Measurements from ENCODE around the gene PRPSAP2.

Gene PRPSAP2

DNA sequence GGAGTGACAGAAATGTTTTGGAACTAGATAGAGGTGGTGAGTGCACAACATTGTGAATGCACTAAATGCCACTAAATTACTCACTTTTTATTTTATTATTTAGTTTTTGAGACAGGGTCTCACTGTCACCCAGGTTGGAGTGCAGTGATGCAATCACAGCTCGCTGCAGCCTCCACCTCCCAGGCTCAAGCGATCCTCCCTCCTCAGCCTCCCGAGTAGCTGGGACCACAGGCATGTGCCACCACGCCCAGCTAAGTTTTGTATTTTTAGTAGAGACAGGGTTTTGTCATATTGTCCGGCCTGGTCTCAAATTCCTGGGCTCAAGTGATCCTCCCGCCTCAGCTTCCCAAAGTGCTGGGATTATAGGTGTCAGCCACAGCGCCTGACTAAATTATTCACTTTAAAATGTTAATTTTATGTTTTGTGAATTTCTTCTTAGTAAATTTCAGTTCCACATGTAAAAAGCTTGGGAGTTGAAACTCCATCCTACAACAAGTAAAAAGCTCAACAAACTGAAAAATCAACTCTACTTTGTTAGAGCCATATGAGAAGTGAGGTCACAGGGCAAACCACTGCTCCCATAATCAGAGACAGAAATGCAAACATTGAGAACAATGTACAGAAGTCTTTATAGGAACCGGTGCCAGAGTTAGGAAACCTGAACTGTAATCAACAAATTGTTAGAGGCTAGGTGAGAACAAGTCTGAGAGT lies 80.2 kb downstream of the PRPSAP2 start:
- no peak overlapping the region for H3K4me3 ChIP-seq (ENCODE audit: low read length in 2 of 2)
- H2BK12ac ChIP-seq (ENCODE audit: low read length) = no peak overlapping the region
- no peak overlapping the region for H4K8ac ChIP-seq (ENCODE audit: low read depth, low read length)
- no peak overlapping the region for H2BK5ac ChIP-seq (ENCODE audit: low read length)
- no peak overlapping the region for H2AK5ac ChIP-seq (ENCODE audit: low read depth, low read length)
- no CpG with 5 or more reads among the region's 8 CpGs for WGBS, 2 donors (ENCODE audit: extremely low coverage in 2 of 2, insufficient read length in 2 of 2, insufficient replicate concordance in 1 of 2)
- H3K27me3 ChIP-seq (ENCODE audit: control insufficient read depth in 3 of 3, insufficient read depth in 3 of 3, low read depth in 1 of 3, low read length in 3 of 3) = no peaks in the 10 kb centered on the region
- no peak overlapping the region for H3K23ac ChIP-seq (ENCODE audit: low read depth, low read length, poor library complexity)
- DNase-seq (ENCODE audit: low spot score) = no peak
- H3K9ac ChIP-seq (ENCODE audit: low read depth, low read length, poor library complexity) = no peak overlapping the region
- no peak overlapping the region for H4K91ac ChIP-seq (ENCODE audit: low read depth, low read length, poor library complexity)
- H2AFZ ChIP-seq (ENCODE audit: low read length) = no peak overlapping the region
- H3K27ac ChIP-seq (replicated peaks; ENCODE audit: low read length) = no peak overlapping the region
- no peak overlapping the region for H2BK120ac ChIP-seq (ENCODE audit: low read depth, low read length)
- no peaks in the 10 kb centered on the region for H3K4me1 ChIP-seq (ENCODE audit: control insufficient read depth in 2 of 2, insufficient read depth in 1 of 2, low read depth in 1 of 2, low read length in 2 of 2)
- no peak overlapping the region for H3K4me2 ChIP-seq (ENCODE audit: insufficient read depth, low read length, poor library complexity, severe bottlenecking)
- H3K9me3 ChIP-seq (replicated peaks in 1 of 2; ENCODE audit: control insufficient read depth in 2 of 2, insufficient read depth in 1 of 2, low read depth in 1 of 2, low read length in 2 of 2) = no peaks in the 10 kb centered on the region
- no peaks in the 10 kb centered on the region for H3K36me3 ChIP-seq (replicated peaks in 1 of 2; ENCODE audit: control insufficient read depth in 2 of 2, insufficient read depth in 2 of 2, low read length in 2 of 2)
- no peak overlapping the region for H2BK15ac ChIP-seq (ENCODE audit: low read length)
- no peak overlapping the region for H3K14ac ChIP-seq (ENCODE audit: low read length)
- H3K18ac ChIP-seq (ENCODE audit: low read length) = no peak overlapping the region
- H3K79me1 ChIP-seq (ENCODE audit: low read depth, low read length) = no peaks in the 10 kb centered on the region
- no peak overlapping the region for H3K4ac ChIP-seq (ENCODE audit: low read length)

DNA sequence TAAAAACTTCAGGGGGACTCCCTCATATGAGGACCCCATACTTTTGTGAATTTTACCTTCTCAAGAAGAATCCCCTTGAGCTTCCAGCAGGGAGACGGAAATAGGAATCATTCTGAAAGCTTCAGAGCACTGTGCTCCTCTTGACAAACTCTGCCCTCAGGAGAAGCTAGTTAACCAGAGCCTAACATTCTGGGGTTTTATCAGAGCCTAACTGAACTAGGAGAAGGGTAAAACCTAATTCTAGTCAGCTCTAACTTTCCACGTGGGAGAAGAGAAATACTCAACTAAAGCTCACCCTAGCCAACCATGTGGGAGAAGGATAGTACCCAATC lies 80.7 kb downstream of the PRPSAP2 start:
- no peak overlapping the region for H3K4ac ChIP-seq (ENCODE audit: low read length)
- H2BK5ac ChIP-seq (ENCODE audit: low read length) = no peak overlapping the region
- no peaks in the 10 kb centered on the region for H3K79me1 ChIP-seq (ENCODE audit: low read depth, low read length)
- H2AK5ac ChIP-seq (ENCODE audit: low read depth, low read length) = no peak overlapping the region
- no peak overlapping the region for H2AFZ ChIP-seq (ENCODE audit: low read length)
- H3K36me3 ChIP-seq (replicated peaks in 1 of 2; ENCODE audit: control insufficient read depth in 2 of 2, insufficient read depth in 2 of 2, low read length in 2 of 2) = no peaks in the 10 kb centered on the region
- H4K8ac ChIP-seq (ENCODE audit: low read depth, low read length) = no peak overlapping the region
- H3K27me3 ChIP-seq (ENCODE audit: control insufficient read depth in 3 of 3, insufficient read depth in 3 of 3, low read depth in 1 of 3, low read length in 3 of 3) = no peaks in the 10 kb centered on the region
- DNase-seq (ENCODE audit: low spot score) = no peak
- H3K4me3 ChIP-seq (ENCODE audit: low read length in 2 of 2) = no peak overlapping the region
- H3K9ac ChIP-seq (ENCODE audit: low read depth, low read length, poor library complexity) = no peak overlapping the region
- H3K9me3 ChIP-seq (replicated peaks in 1 of 2; ENCODE audit: control insufficient read depth in 2 of 2, insufficient read depth in 1 of 2, low read depth in 1 of 2, low read length in 2 of 2) = no peaks in the 10 kb centered on the region
- no peak overlapping the region for H3K23ac ChIP-seq (ENCODE audit: low read depth, low read length, poor library complexity)
- H3K14ac ChIP-seq (ENCODE audit: low read length) = no peak overlapping the region
- H3K27ac ChIP-seq (replicated peaks; ENCODE audit: low read length) = no peak overlapping the region
- no peaks in the 10 kb centered on the region for H3K4me1 ChIP-seq (ENCODE audit: control insufficient read depth in 2 of 2, insufficient read depth in 1 of 2, low read depth in 1 of 2, low read length in 2 of 2)
- no peak overlapping the region for H3K18ac ChIP-seq (ENCODE audit: low read length)
- no peak overlapping the region for H2BK15ac ChIP-seq (ENCODE audit: low read length)
- no peak overlapping the region for H2BK120ac ChIP-seq (ENCODE audit: low read depth, low read length)
- H4K91ac ChIP-seq (ENCODE audit: low read depth, low read length, poor library complexity) = no peak overlapping the region
- no CpG with 5 or more reads among the region's 2 CpGs for WGBS, 2 donors (ENCODE audit: extremely low coverage in 2 of 2, insufficient read length in 2 of 2, insufficient replicate concordance in 1 of 2)
- H3K4me2 ChIP-seq (ENCODE audit: insufficient read depth, low read length, poor library complexity, severe bottlenecking) = no peak overlapping the region
- H2BK12ac ChIP-seq (ENCODE audit: low read length) = no peak overlapping the region

DNA sequence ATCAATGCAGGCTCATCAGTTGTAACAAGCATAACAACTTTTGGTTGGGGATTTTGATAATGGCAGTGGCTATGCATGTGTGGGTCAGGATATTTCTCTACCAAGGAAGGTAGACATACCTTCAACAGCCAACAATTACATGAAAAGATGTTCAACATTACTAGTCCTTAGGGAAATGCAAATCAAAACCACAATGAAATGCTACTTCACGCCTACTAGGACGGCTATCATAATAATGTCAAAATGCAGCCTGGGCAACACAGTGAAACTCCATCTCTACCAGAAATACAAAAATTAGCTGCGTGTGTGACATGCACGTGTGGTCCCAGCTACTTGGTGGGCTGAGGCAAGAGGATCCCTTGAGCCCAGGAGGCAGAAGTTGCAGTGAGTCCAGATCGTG lies 86.7 kb downstream of the PRPSAP2 start:
- no peak overlapping the region for H3K4ac ChIP-seq (ENCODE audit: low read length)
- no peak overlapping the region for H3K18ac ChIP-seq (ENCODE audit: low read length)
- no peaks in the 10 kb centered on the region for H3K9me3 ChIP-seq (replicated peaks in 1 of 2; ENCODE audit: control insufficient read depth in 2 of 2, insufficient read depth in 1 of 2, low read depth in 1 of 2, low read length in 2 of 2)
- no peak overlapping the region for H4K8ac ChIP-seq (ENCODE audit: low read depth, low read length)
- no peak overlapping the region for H3K14ac ChIP-seq (ENCODE audit: low read length)
- no CpG with 5 or more reads among the region's 5 CpGs for WGBS, 2 donors (ENCODE audit: extremely low coverage in 2 of 2, insufficient read length in 2 of 2, insufficient replicate concordance in 1 of 2)
- peak overlapping the region; percentile 74 for H2BK120ac ChIP-seq (ENCODE audit: low read depth, low read length)
- no peak overlapping the region for H3K4me3 ChIP-seq (ENCODE audit: low read length in 2 of 2)
- H3K9ac ChIP-seq (ENCODE audit: low read depth, low read length, poor library complexity) = no peak overlapping the region
- no peak overlapping the region for H3K23ac ChIP-seq (ENCODE audit: low read depth, low read length, poor library complexity)
- H3K27me3 ChIP-seq (ENCODE audit: control insufficient read depth in 3 of 3, insufficient read depth in 3 of 3, low read depth in 1 of 3, low read length in 3 of 3) = peaks cover 0 to 27% (median 0%) of the 10 kb centered on the region in 3 experiments
- no peak overlapping the region for H2BK12ac ChIP-seq (ENCODE audit: low read length)
- no peak overlapping the region for H2BK15ac ChIP-seq (ENCODE audit: low read length)
- H2BK5ac ChIP-seq (ENCODE audit: low read length) = no peak overlapping the region
- no peaks in the 10 kb centered on the region for H3K36me3 ChIP-seq (replicated peaks in 1 of 2; ENCODE audit: control insufficient read depth in 2 of 2, insufficient read depth in 2 of 2, low read length in 2 of 2)
- no peak overlapping the region for H3K27ac ChIP-seq (replicated peaks; ENCODE audit: low read length)
- DNase-seq (ENCODE audit: low spot score) = no peak
- H3K4me1 ChIP-seq (ENCODE audit: control insufficient read depth in 2 of 2, insufficient read depth in 1 of 2, low read depth in 1 of 2, low read length in 2 of 2) = peaks cover 0 to 6% of the 10 kb centered on the region in 2 donors
- H3K79me1 ChIP-seq (ENCODE audit: low read depth, low read length) = no peaks in the 10 kb centered on the region
- H2AK5ac ChIP-seq (ENCODE audit: low read depth, low read length) = no peak overlapping the region
- H4K91ac ChIP-seq (ENCODE audit: low read depth, low read length, poor library complexity) = no peak overlapping the region
- H2AFZ ChIP-seq (ENCODE audit: low read length) = no peak overlapping the region
- no peak overlapping the region for H3K4me2 ChIP-seq (ENCODE audit: insufficient read depth, low read length, poor library complexity, severe bottlenecking)

DNA sequence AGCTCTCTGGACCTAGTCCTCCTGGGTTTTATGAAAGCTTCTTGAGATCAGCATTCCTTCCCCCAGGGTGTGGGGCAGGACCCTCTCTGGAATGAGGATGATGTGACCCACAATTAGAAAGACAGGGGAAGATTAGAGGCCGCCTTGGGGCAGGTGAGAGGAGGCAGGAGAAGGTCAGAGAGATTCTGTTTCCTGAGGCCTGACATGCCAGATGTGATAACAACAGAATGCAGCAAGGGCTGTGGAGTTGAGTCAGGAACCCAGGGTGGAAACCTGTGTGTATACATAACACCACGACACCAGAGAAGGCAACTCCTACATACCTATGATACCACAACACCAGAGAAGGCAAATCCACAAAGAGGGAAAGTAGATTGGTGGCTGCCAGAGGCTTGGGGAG lies 88.6 kb downstream of the PRPSAP2 start:
- Histone ChIP-seq H3K36me3 (replicated peaks in 1 of 2; ENCODE audit: control insufficient read depth in 2 of 2, insufficient read depth in 2 of 2, low read length in 2 of 2) (no peaks in the 10 kb centered on the region), H4K91ac (ENCODE audit: low read depth, low read length, poor library complexity) (no peak overlapping the region), H2BK12ac (ENCODE audit: low read length) (no peak overlapping the region), H2BK120ac (ENCODE audit: low read depth, low read length) (no peak overlapping the region), H3K14ac (ENCODE audit: low read length) (no peak overlapping the region), H3K79me1 (ENCODE audit: low read depth, low read length) (peaks cover 2% of the 10 kb centered on the region), H3K9me3 (replicated peaks in 1 of 2; ENCODE audit: control insufficient read depth in 2 of 2, insufficient read depth in 1 of 2, low read depth in 1 of 2, low read length in 2 of 2) (no peaks in the 10 kb centered on the region), H3K23ac (ENCODE audit: low read depth, low read length, poor library complexity) (no peak overlapping the region), H2BK15ac (ENCODE audit: low read length) (no peak overlapping the region), H2BK5ac (ENCODE audit: low read length) (no peak overlapping the region), H3K18ac (ENCODE audit: low read length) (no peak overlapping the region), H3K4ac (ENCODE audit: low read length) (no peak overlapping the region), H4K8ac (ENCODE audit: low read depth, low read length) (no peak overlapping the region), H2AK5ac (ENCODE audit: low read depth, low read length) (no peak overlapping the region), H3K4me2 (ENCODE audit: insufficient read depth, low read length, poor library complexity, severe bottlenecking) (no peak overlapping the region), H3K27ac (replicated peaks; ENCODE audit: low read length) (no peak overlapping the region), H3K27me3 (ENCODE audit: control insufficient read depth in 3 of 3, insufficient read depth in 3 of 3, low read depth in 1 of 3, low read length in 3 of 3) (peaks cover 0 to 33% (median 2%) of the 10 kb centered on the region in 3 experiments), H3K4me3 (ENCODE audit: low read length in 2 of 2) (no peak overlapping the region), H3K9ac (ENCODE audit: low read depth, low read length, poor library complexity) (no peak overlapping the region), H2AFZ (ENCODE audit: low read length) (no peak overlapping the region), H3K4me1 (ENCODE audit: control insufficient read depth in 2 of 2, insufficient read depth in 1 of 2, low read depth in 1 of 2, low read length in 2 of 2) (peaks cover 0 to 9% of the 10 kb centered on the region in 2 donors)
- WGBS, 2 donors (ENCODE audit: extremely low coverage in 2 of 2, insufficient read length in 2 of 2, insufficient replicate concordance in 1 of 2) = no CpG with 5 or more reads among the region's 2 CpGs
- no peak for DNase-seq (ENCODE audit: low spot score)

Data from neuronal stem cell (in vitro differentiated cells).